Hematopoietic multipotent progenitor cell treated with erythropoietin and hydrocortisone succinate and interleukin-3 and kit ligand, for 17 days (in vitro differentiated cells): ENCODE data around the gene CCAR1.
"Not testable (repeated sequence)": the region's sequence is repeated elsewhere in the genome, so short reads cannot be mapped to it uniquely, and the experiment has no call there.

Experiments used
- DNase-seq: peaks from one replicate; pipeline ENCODE4 v3.0.0-alpha.2; 2015; ENCODE audit warnings: low spot score

The CCAR1 gene

GRCh38 chr10:68759967-68760366 is 38.9 kb downstream of the CCAR1 start:
- DNase-seq = no peak

GRCh38 chr10:68767407-68767806 is 46.4 kb downstream of the CCAR1 start:
- DNase-seq = not testable (repeated sequence)

- DNase-seq = no peak
Measured at GRCh38 chr10:68781613-68782574, 60.9 kb downstream of the CCAR1 start.

- DNase-seq = no peak
Measured at GRCh38 chr10:68784476-68784875, 63.4 kb downstream of the CCAR1 start.

- DNase-seq = no peak
Measured at GRCh38 chr10:68787813-68788212, 66.8 kb downstream of the CCAR1 start.

GRCh38 chr10:68790476-68790875 is 69.4 kb downstream of the CCAR1 start:
- DNase-seq = no peak

- no peak for DNase-seq
Measured at GRCh38 chr10:68792115-68792514, 71.1 kb downstream of the CCAR1 start.

DNA sequence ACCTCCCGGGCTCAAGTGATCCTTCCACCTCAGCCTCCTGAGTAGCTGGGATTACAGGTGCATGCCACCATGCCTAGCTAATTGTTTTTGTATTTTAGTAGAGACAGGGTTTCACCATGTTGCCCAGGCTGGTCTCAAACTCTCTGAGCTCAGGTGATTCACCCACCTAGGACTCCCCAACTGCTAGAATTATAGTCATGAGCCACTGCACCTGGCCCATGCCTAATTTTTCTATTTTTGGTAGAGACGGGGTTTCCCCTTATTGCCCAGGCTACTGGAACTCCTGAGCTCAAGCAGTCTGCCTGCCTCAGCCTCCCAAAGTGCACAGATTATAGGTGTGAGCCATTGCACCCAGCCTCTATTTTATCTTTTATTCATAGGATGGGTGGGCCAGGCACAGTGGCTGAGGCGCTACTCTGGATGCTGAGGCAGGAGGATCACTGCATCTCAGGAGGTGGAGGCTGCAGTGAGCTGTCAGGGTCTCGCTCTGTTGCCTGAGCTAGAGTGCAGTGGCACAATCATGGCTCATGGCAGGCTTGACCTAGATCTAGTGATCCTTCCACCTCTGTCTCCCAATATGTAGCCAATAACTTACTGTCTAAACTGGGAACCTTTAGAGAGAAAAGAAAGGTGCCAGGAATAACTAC is 75.0 kb downstream of the CCAR1 start:
- DNase-seq = no peak

DNA sequence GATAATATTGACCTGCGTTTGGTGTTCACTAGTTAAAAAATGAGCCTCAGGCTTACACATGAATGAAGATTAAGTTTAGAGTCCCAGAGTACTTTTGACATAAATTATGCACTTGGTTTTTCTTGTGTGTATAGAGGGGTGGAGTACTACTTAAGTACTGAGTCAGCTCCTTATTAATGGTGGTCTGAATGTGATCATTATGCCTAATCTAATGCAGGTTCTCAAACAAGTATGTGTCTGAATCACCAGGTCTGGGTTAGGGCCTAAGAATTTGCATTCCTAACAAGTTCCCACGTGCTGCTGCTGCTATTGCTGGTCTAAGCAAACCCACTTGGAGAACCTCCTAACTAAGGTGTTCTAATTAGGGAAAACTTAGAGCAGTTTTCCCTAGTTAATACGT is 75.6 kb downstream of the CCAR1 start:
- DNase-seq = no peak

GRCh38 chr10:68800211-68800610 is 79.2 kb downstream of the CCAR1 start:
- no peak for DNase-seq

DNA sequence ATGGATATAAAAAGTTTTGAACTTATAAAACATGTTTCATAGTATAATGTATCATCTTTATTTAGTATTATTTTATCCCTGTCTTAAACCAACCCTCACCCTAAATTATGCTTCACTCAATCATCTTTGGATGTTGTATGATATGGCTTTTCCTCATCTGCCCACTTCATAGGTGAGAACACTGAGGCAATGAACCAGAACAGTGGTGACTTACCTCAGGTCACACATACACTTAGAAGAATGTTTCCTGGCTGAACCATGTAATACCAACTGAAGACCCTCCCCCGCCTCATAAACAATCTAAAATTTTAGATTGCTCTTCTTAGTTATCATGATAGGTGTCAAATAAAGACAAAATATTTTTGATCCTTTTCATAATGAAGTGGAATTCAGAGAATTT is 83.7 kb downstream of the CCAR1 start:
- DNase-seq = no peak

DNA sequence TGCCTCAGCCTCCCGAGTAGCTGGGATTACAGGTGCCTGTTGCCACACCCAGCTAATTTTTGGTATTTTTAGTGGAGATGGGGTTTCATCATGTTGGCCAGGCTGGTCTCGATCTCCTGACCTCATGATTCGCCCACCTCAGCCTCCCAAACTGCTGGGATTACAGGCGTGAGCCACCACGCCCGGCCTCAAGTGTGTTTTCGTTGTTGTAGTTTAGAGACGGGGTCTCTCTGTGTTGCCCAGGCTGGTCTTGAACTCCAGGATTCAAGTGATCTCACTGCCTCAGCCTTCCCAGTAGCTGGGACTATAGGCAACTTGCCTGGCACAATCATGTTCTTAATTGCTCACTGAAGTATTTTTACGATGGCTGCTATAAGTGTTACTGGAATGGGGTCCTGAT is 89.8 kb downstream of the CCAR1 start:
- not testable (repeated sequence) for DNase-seq

DNA sequence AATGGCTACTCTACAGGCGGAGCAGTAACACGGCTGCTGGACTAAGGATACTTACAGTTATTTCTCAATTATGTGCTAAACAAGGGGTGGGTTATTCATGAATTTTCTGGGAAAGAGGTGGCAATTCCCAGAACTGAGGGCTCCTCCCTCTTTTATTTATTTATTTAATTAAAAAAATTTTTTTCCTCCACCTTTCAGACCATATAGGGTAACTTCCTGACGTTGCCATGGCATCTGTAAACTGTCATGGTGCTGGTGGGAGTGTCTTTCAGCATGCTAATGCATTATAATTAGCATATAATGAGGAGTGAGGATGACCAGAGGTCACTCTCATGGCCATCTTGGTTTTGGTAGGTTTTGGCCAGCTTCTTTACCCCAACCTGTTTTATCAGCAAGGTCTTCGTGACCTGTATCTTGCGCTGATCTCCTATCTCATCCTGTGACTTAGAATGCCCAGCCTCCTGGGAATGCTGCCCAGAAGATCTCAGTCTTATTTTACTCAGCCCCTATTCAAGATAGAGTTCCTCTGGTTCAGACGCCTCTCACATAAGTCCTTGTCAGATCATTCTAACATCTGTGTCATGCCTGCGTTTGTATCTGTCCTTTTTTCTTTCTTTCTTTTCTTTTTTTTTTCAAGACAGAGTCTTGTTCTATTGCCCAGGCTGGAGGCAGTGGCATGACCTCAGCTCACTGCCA is 90.4 kb downstream of the CCAR1 start:
- no peak for DNase-seq

- DNase-seq = no peak
Measured at GRCh38 chr10:68812420-68812819, 91.4 kb downstream of the CCAR1 start.

DNA sequence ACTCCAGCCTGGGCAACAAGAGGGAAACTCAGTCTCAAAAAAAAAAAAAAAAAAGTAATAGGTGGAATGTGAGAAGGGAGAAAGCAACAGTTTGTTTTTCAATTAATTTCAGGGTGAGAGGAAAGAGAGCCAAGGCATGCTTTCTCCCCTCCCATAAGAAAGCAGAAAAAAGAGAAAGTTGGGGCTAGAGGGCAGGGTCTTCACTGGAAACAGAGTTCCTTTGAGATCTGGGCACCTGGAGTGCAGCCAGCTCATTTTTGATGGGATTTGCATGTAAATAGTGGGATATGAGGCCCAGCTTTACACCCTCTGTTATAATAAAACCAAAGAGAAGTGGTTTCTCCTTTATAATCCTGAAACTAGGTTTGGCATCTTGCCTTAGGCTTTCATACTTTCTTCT is 92.5 kb downstream of the CCAR1 start:
- no peak for DNase-seq

- no peak for DNase-seq
Measured at GRCh38 chr10:68816796-68817412, 95.9 kb downstream of the CCAR1 start.

- not testable (repeated sequence) for DNase-seq
Measured at GRCh38 chr10:68820359-68820758, 99.3 kb downstream of the CCAR1 start.

DNA sequence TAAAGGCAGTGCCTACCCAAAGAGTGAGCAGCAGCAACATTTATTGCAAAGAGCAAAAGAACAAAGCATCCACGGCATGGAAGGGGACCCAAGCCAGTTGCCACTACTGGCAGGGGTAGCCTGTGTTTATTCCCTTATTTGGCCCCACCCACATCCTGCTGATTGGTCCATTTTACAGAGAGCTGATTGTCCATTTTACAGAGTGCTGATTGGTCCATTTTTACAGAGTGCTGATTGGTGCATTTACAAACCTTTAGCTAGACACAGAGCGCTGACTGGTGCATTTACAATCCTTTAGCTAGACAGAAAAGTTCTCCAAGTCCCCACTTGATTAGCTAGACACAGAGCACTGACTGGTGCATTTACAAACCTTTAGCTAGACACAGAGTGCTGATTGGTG is 101.6 kb downstream of the CCAR1 start:
- DNase-seq = not testable (repeated sequence)

DNA sequence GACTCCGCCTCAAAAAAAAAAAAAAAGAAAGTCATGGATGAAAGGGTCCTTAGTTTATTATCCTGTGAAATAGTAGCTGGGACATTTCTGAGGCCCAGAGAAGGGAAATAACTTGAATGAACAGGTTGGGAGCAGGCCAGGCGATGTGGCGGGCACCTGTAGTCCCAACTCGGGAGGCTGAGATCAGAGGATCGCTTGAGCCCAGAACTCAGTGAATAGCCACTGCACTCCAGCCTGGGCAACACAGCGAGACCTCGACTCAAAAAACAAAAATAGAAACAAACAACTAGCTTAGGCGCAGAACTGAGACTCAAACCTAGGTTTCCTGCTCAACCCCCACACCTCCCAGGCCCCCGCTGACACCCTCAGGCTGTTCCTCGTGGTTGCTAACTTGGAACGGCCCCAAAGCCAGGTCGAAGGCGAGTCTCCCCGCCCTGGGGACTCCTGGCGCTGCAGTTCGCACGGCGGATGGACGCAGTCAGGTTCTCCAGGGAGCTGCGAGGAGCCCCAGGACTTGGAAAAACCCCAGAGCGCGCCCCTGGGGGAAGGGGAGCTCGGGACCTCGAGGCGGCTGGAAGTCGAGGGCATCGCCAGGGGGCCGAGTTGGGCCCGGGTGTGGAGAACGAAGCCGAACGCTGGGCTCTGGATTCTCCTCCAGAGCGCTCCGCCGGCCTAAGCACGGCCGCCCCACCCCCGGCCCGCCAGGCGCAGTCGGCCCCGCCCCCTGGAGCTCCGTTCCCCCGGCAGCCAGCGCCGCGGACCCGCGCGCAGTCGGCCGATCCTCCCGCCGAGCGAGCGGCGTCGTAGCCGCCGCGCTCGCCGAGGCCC is 105.9 kb downstream of the CCAR1 start, which contains the start of gene STOX1:
Gene STOX1, plus strand, starts transcription at position 768 of the 828 bp plus-strand sequence. CDS start 93 bp downstream, outside the sequence.
- DNase-seq = no peak

DNA sequence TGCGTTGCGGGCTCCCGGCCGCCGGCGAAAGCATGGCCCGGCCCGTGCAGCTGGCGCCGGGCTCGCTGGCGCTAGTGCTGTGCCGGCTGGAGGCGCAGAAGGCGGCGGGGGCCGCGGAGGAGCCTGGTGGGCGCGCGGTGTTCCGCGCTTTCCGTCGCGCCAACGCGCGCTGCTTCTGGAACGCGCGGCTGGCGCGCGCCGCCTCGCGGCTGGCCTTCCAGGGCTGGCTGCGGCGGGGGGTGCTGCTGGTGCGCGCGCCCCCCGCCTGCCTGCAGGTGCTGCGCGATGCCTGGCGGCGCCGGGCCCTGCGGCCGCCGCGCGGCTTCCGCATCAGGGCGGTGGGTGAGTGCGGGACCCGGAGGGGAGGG is 106.5 kb downstream of the CCAR1 start:
- DNase-seq = not testable (repeated sequence)

- not testable (repeated sequence) for DNase-seq
Measured at GRCh38 chr10:68828083-68828601, 107.1 kb downstream of the CCAR1 start.
